ENCODE results near the gene ZNF93. TPM values are rescaled to one million over a fixed set of nuclear protein-coding genes. Genes with fewer than 3 reads are reported as not detected.
A peak's percentile ranks its signal among the peaks of the same experiment; 100 is the strongest.

ZNF93 gene
- total and polyA plus RNA-seq, 2 of the 13 experiments (the other 11 are each of a cell fraction or from before 2014, with no cell fraction given) = 0.49 to 0.66 TPM

DNA sequence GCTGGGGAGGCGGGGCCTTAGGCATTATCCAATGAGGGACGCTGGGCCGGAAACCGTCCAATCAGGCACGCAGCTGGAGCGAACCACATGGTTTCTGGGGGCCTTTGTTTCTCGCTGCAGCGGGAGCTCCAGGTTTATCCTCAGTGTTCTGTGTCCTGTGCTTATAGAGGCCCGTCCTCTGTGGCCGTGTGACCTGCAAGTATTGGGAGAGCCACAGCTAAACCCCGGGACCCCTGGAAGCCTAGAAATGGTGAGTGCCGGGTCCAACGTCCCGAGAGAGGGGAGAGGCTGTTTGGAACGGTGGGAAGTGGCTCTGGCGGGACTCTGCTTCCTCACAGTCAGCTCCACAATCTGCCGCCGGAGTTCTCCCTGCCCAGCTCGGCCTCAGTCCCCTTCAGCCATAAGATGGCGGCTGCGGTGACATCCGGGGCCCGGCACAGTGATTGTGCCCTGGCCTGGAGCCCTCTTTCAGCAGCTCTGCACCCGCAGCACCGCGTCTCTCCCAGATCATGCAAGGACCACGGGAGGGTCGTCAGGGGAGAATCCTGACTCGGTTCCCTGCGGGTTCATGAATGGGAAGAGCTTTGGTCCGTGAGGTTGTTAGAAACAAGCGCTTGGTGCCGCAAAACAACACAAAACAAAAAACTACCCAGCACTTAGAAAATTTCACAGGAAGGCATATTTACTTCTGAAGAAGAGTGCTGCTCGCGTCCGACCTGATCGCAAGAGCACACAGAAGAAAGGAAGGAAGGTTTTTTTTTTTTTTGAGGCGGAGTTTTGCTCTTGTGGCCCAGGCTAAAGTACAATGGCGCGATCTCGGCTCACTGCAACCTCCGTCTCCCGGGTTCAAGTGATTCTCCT lies 34.8 kb upstream of the ZNF93 start, which contains the start of gene ZNF253 (continued):
- TF ChIP-seq, protein P1, sequence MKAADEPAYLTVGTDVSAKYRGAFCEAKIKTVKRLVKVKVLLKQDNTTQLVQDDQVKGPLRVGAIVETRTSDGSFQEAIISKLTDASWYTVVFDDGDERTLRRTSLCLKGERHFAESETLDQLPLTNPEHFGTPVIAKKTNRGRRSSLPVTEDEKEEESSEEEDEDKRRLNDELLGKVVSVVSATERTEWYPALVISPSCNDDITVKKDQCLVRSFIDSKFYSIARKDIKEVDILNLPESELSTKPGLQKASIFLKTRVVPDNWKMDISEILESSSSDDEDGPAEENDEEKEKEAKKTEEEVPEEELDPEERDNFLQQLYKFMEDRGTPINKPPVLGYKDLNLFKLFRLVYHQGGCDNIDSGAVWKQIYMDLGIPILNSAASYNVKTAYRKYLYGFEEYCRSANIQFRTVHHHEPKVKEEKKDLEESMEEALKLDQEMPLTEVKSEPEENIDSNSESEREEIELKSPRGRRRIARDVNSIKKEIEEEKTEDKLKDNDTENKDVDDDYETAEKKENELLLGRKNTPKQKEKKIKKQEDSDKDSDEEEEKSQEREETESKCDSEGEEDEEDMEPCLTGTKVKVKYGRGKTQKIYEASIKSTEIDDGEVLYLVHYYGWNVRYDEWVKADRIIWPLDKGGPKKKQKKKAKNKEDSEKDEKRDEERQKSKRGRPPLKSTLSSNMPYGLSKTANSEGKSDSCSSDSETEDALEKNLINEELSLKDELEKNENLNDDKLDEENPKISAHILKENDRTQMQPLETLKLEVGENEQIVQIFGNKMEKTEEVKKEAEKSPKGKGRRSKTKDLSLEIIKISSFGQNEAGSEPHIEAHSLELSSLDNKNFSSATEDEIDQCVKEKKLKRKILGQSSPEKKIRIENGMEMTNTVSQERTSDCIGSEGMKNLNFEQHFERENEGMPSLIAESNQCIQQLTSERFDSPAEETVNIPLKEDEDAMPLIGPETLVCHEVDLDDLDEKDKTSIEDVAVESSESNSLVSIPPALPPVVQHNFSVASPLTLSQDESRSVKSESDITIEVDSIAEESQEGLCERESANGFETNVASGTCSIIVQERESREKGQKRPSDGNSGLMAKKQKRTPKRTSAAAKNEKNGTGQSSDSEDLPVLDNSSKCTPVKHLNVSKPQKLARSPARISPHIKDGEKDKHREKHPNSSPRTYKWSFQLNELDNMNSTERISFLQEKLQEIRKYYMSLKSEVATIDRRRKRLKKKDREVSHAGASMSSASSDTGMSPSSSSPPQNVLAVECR (CRISPR knock-in tag; IDR thresholded peaks at IDR 0.05; ENCODE audit: borderline replicate concordance) = peak; percentile 77
- peak in 1 of 2 experiments; percentile 64; a peak in 1 of 4 replicates for TF ChIP-seq KLF16 (CRISPR knock-in tag; IDR thresholded peaks at IDR 0.05)
- TF ChIP-seq ZNF44 (CRISPR knock-in tag; IDR thresholded peaks at IDR 0.05) = 0 out of 2 replicates have a peak, but pooled peaks have one; percentile 49
- 0 out of 2 replicates have a peak, but pooled peaks have one; percentile 35 for TF ChIP-seq ZFP90 (CRISPR knock-in tag; IDR thresholded peaks at IDR 0.05; ENCODE audit: borderline replicate concordance)
- TF ChIP-seq KDM5B (CRISPR knock-in tag; IDR thresholded peaks at IDR 0.05; ENCODE audit: borderline replicate concordance) = peak; percentile 70; the same call in 1 of the 2 replicates
- TF ChIP-seq TP53 (CRISPR knock-in tag; conservative IDR thresholded peaks at IDR 0.05) = no peak
- TF ChIP-seq, protein P2, sequence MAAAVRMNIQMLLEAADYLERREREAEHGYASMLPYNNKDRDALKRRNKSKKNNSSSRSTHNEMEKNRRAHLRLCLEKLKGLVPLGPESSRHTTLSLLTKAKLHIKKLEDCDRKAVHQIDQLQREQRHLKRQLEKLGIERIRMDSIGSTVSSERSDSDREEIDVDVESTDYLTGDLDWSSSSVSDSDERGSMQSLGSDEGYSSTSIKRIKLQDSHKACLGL (CRISPR knock-in tag; IDR thresholded peaks at IDR 0.05) = 0 out of 2 replicates have a peak, but pooled peaks have one; percentile 34
- no peak for TF ChIP-seq TBP (CRISPR knock-in tag; IDR thresholded peaks at IDR 0.05)
- TF ChIP-seq ZNF350 (CRISPR knock-in tag; IDR thresholded peaks at IDR 0.05; ENCODE audit: borderline replicate concordance, low read depth) = no peak
- TF ChIP-seq HNRNPUL1 (IDR thresholded peaks at IDR 0.05; ENCODE audit: low read depth, low read length) = no peak
- TF ChIP-seq ZNF33B (CRISPR knock-in tag; IDR thresholded peaks at IDR 0.05) = no peak
- TF ChIP-seq, protein P3, sequence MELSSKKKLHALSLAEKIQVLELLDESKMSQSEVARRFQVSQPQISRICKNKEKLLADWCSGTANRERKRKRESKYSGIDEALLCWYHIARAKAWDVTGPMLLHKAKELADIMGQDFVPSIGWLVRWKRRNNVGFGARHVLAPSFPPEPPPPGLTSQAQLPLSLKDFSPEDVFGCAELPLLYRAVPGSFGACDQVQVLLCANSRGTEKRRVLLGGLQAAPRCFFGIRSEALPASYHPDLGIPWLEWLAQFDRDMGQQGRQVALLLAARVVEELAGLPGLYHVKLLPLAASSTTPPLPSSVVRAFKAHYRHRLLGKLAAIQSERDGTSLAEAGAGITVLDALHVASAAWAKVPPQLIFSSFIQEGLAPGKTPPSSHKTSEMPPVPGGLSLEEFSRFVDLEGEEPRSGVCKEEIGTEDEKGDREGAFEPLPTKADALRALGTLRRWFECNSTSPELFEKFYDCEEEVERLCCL (CRISPR knock-in tag; IDR thresholded peaks at IDR 0.05; ENCODE audit: borderline replicate concordance) = no peak
- 0 out of 2 replicates have a peak, but pooled peaks have one; percentile 77 for TF ChIP-seq ZNF484 (CRISPR knock-in tag; IDR thresholded peaks at IDR 0.05; ENCODE audit: borderline replicate concordance, low read depth)
- no peak for TF ChIP-seq SYNCRIP (IDR thresholded peaks at IDR 0.05; ENCODE audit: insufficient read depth, low read depth, low read length)
- peak; percentile 80 for TF ChIP-seq ASH2L (IDR thresholded peaks at IDR 0.05; ENCODE audit: insufficient read length, low read depth, low read length)
- TF ChIP-seq POLR2G (IDR thresholded peaks at IDR 0.05; ENCODE audit: low read depth, low read length) = peak; percentile 96
- TF ChIP-seq, protein P4, sequence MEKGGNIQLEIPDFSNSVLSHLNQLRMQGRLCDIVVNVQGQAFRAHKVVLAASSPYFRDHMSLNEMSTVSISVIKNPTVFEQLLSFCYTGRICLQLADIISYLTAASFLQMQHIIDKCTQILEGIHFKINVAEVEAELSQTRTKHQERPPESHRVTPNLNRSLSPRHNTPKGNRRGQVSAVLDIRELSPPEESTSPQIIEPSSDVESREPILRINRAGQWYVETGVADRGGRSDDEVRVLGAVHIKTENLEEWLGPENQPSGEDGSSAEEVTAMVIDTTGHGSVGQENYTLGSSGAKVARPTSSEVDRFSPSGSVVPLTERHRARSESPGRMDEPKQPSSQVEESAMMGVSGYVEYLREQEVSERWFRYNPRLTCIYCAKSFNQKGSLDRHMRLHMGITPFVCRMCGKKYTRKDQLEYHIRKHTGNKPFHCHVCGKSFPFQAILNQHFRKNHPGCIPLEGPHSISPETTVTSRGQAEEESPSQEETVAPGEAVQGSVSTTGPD (CRISPR knock-in tag; IDR thresholded peaks at IDR 0.05) = no peak
- TF ChIP-seq, protein P5, sequence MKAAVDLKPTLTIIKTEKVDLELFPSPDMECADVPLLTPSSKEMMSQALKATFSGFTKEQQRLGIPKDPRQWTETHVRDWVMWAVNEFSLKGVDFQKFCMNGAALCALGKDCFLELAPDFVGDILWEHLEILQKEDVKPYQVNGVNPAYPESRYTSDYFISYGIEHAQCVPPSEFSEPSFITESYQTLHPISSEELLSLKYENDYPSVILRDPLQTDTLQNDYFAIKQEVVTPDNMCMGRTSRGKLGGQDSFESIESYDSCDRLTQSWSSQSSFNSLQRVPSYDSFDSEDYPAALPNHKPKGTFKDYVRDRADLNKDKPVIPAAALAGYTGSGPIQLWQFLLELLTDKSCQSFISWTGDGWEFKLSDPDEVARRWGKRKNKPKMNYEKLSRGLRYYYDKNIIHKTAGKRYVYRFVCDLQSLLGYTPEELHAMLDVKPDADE (CRISPR knock-in tag; IDR thresholded peaks at IDR 0.05) = no peak

Measured in HepG2 (cell line).